Activated T-cell treated with anti-CD3 and anti-CD28 coated beads, Interleukin-2, amount 50 U/mL, for 24 hours (primary cell): ENCODE data around the gene DAB2IP.

Source experiments
- DNase-seq: peaks from one replicate; pipeline ENCODE4 v3.0.0-alpha.2; 2020
- H3K27ac Mint-ChIP-seq: 2 replicates; pipeline ENCODE4 v1.8.0; 2020; ENCODE audit warnings: mild to moderate bottlenecking, mixed read lengths
- H3K27me3 Mint-ChIP-seq: 2 replicates; pipeline ENCODE4 v1.8.0; 2020; ENCODE audit warnings: mixed read lengths
- H3K36me3 Mint-ChIP-seq: 2 replicates; pipeline ENCODE4 v1.8.0; 2020; ENCODE audit warnings: low read depth, mixed read lengths
- H3K4me1 Mint-ChIP-seq: 2 replicates; pipeline ENCODE4 v1.8.0; 2020; ENCODE audit warnings: low read depth, mixed read lengths
- H3K4me3 Mint-ChIP-seq: 2 replicates; pipeline ENCODE4 v1.8.0; 2020; ENCODE audit warnings: mild to moderate bottlenecking, moderate library complexity, mixed read lengths
- H3K9me3 Mint-ChIP-seq: 2 replicates; pipeline ENCODE4 v1.8.0; 2020; ENCODE audit warnings: mixed read lengths

Gene DAB2IP

GRCh38 chr9:121744687-121745395 is 93.4 kb downstream of the DAB2IP start:
- Mint-ChIP-seq H3K4me1 (peaks cover 12% of the 10 kb centered on the region), H3K27me3 (no peaks in the 10 kb centered on the region), H3K36me3 (no peaks in the 10 kb centered on the region), H3K4me3 (no peak overlapping the region), H3K9me3 (no peaks in the 10 kb centered on the region), H3K27ac (no peak overlapping the region)
- DNase-seq: no peak

- no peak for DNase-seq
- Mint-ChIP-seq H3K27ac (no peak overlapping the region), H3K4me3 (no peak overlapping the region), H3K36me3 (no peaks in the 10 kb centered on the region), H3K9me3 (no peaks in the 10 kb centered on the region), H3K4me1 (peaks cover 12% of the 10 kb centered on the region), H3K27me3 (no peaks in the 10 kb centered on the region)
These were observed 93.9 kb downstream of the DAB2IP start for GRCh38 chr9:121745396-121745695.

GRCh38 chr9:121746411-121746810 is 95.0 kb downstream of the DAB2IP start:
- Mint-ChIP-seq H3K4me3 (no peak overlapping the region), H3K9me3 (no peaks in the 10 kb centered on the region), H3K4me1 (peaks cover 12% of the 10 kb centered on the region), H3K27ac (no peak overlapping the region), H3K36me3 (no peaks in the 10 kb centered on the region), H3K27me3 (no peaks in the 10 kb centered on the region)
- DNase-seq: no peak

DNA sequence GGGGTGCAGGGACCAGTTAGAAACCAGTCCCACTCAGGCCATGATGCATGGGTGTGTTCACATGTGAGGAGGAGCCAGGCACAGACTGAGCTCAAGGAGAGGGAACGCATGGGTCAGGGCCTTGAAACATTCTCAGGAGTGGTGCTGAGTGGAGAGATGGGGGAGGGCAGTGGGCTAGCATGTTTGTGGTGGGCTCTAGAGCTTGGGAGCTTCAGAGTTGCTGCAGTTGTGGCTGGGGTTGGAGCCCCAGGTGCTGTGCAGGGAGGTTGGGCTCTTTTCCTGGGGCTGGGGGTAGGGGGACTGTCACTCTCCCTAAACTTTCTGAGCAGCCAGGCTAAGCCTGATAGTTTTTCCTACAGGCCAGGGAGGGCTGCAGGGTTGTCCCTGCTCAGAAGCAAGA is 95.4 kb downstream of the DAB2IP start:
- peaks cover 12% of the 10 kb centered on the region for H3K4me1 Mint-ChIP-seq
- H3K9me3 Mint-ChIP-seq: no peaks in the 10 kb centered on the region
- H3K36me3 Mint-ChIP-seq: no peaks in the 10 kb centered on the region
- no peak overlapping the region for H3K27ac Mint-ChIP-seq
- no peak overlapping the region for H3K4me3 Mint-ChIP-seq
- no peak for DNase-seq
- no peaks in the 10 kb centered on the region for H3K27me3 Mint-ChIP-seq

GRCh38 chr9:121748074-121748473 is 96.6 kb downstream of the DAB2IP start:
- Mint-ChIP-seq H3K27me3 (no peaks in the 10 kb centered on the region), H3K4me3 (no peak overlapping the region), H3K27ac (peak overlapping the region; percentile 46), H3K36me3 (no peaks in the 10 kb centered on the region), H3K9me3 (no peaks in the 10 kb centered on the region), H3K4me1 (peaks cover 12% of the 10 kb centered on the region)
- no peak for DNase-seq

GRCh38 chr9:121748727-121749423 is 97.4 kb downstream of the DAB2IP start:
- no peak overlapping the region for H3K27ac Mint-ChIP-seq
- H3K4me3 Mint-ChIP-seq: no peak overlapping the region
- H3K27me3 Mint-ChIP-seq: no peaks in the 10 kb centered on the region
- no peaks in the 10 kb centered on the region for H3K36me3 Mint-ChIP-seq
- no peaks in the 10 kb centered on the region for H3K9me3 Mint-ChIP-seq
- no peak for DNase-seq
- peaks cover 12% of the 10 kb centered on the region for H3K4me1 Mint-ChIP-seq

GRCh38 chr9:121749614-121750013 is 98.2 kb downstream of the DAB2IP start:
- no peak overlapping the region for H3K27ac Mint-ChIP-seq
- H3K36me3 Mint-ChIP-seq: no peaks in the 10 kb centered on the region
- no peak for DNase-seq
- no peak overlapping the region for H3K4me3 Mint-ChIP-seq
- peaks cover 12% of the 10 kb centered on the region for H3K4me1 Mint-ChIP-seq
- no peaks in the 10 kb centered on the region for H3K27me3 Mint-ChIP-seq
- H3K9me3 Mint-ChIP-seq: no peaks in the 10 kb centered on the region

GRCh38 chr9:121750259-121750714 is 98.9 kb downstream of the DAB2IP start:
- H3K27ac Mint-ChIP-seq: no peak overlapping the region
- no peak for DNase-seq
- H3K9me3 Mint-ChIP-seq: no peaks in the 10 kb centered on the region
- H3K4me3 Mint-ChIP-seq: no peak overlapping the region
- no peaks in the 10 kb centered on the region for H3K36me3 Mint-ChIP-seq
- H3K4me1 Mint-ChIP-seq: peaks cover 12% of the 10 kb centered on the region
- no peaks in the 10 kb centered on the region for H3K27me3 Mint-ChIP-seq

GRCh38 chr9:121750715-121751623 is 99.5 kb downstream of the DAB2IP start:
- DNase-seq: no peak
- H3K4me3 Mint-ChIP-seq: no peak overlapping the region
- H3K9me3 Mint-ChIP-seq: no peaks in the 10 kb centered on the region
- no peaks in the 10 kb centered on the region for H3K36me3 Mint-ChIP-seq
- H3K27ac Mint-ChIP-seq: no peak overlapping the region
- no peaks in the 10 kb centered on the region for H3K27me3 Mint-ChIP-seq
- peaks cover 12% of the 10 kb centered on the region for H3K4me1 Mint-ChIP-seq

DNA sequence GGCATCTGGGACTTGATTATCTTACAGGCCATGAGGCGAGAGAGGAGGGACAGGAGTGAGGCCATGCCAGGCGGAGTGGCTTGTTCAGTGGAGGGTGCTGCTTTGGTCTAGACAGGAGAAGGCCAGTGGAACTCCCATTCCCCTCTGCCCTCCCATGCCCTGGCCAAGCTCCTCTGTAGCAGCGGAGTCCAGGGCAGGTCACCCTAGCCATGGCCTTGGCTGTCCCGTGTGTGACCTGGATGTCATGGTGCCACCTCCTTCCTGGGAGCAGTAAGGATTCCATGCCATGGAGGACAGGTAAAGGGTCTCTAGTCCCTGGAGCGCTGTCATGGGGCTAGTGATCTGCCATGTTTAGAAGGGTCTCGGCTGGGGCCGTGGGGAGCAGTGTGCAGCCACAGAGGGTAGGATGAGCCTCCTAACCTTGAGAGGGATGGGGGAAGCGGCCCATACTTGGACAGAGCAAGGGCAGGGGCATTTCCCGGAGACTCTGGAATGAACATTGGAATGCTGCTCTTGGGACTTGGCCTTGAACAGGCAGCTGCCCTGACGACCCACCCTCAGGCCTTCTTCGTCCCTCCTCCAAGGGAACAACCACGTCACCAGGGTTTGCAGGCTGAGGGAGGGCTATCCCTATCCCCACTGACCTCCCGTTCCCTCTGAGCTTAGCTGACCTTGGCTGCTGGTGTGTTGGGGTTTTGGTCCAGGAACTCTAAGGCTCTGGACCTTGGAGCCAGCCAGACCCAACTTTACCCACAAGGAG is 100.4 kb downstream of the DAB2IP start:
- no peak for DNase-seq
- H3K4me3 Mint-ChIP-seq: no peak overlapping the region

DNA sequence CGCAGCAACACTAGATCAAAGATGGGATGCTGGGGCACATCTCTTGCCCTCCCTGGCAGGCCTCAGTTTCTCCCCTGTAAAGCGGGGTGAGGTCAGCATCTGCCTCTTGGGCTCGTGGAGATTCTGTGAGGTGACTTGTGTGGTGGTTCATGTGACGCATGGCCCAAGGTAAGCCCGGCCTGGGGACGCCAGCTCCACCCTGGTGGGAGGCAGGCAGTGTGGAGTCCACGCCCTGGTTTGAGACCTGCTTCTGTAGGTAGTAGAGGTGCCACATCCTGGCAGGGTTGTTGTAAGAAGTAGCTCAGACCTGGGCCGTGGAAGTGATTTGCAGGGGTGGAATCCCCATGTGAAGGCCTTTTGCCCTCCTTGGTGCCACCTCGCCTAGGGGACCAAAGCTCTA is 101.5 kb downstream of the DAB2IP start:
- Mint-ChIP-seq H3K4me3 (no peak overlapping the region), H3K4me1 (peaks cover 7% of the 10 kb centered on the region), H3K9me3 (no peaks in the 10 kb centered on the region), H3K27me3 (no peaks in the 10 kb centered on the region), H3K36me3 (no peaks in the 10 kb centered on the region), H3K27ac (no peak overlapping the region)
- DNase-seq: no peak

More for the DNA sequence above, 100.4 kb downstream of the DAB2IP start:
- H3K9me3 Mint-ChIP-seq: no peaks in the 10 kb centered on the region
- H3K36me3 Mint-ChIP-seq: no peaks in the 10 kb centered on the region
- H3K4me1 Mint-ChIP-seq: peaks cover 12% of the 10 kb centered on the region
- H3K27ac Mint-ChIP-seq: no peak overlapping the region
- no peaks in the 10 kb centered on the region for H3K27me3 Mint-ChIP-seq

GRCh38 chr9:121753802-121754654 is 102.6 kb downstream of the DAB2IP start:
- no peaks in the 10 kb centered on the region for H3K36me3 Mint-ChIP-seq
- H3K27ac Mint-ChIP-seq: no peak overlapping the region
- no peak overlapping the region for H3K4me3 Mint-ChIP-seq

GRCh38 chr9:121754655-121755436 is 103.4 kb downstream of the DAB2IP start:
- H3K4me1 Mint-ChIP-seq: no peaks in the 10 kb centered on the region

More at GRCh38 chr9:121753802-121754654, 102.6 kb downstream of the DAB2IP start:
- Mint-ChIP-seq H3K4me1 (no peaks in the 10 kb centered on the region), H3K27me3 (no peaks in the 10 kb centered on the region), H3K9me3 (no peaks in the 10 kb centered on the region)
- no peak for DNase-seq

More at GRCh38 chr9:121754655-121755436, 103.4 kb downstream of the DAB2IP start:
- H3K27ac Mint-ChIP-seq: no peak overlapping the region
- H3K4me3 Mint-ChIP-seq: no peak overlapping the region
- H3K9me3 Mint-ChIP-seq: no peaks in the 10 kb centered on the region
- H3K27me3 Mint-ChIP-seq: no peaks in the 10 kb centered on the region
- no peak for DNase-seq
- H3K36me3 Mint-ChIP-seq: no peaks in the 10 kb centered on the region
